ENCODE results near the gene SLC27A5. TPM values are rescaled to one million over a fixed set of nuclear protein-coding genes. Genes with fewer than 3 reads are reported as not detected.
"Not testable (repeated sequence)": the region's sequence is repeated elsewhere in the genome, so short reads cannot be mapped to it uniquely, and the experiment has no call there.

Gene SLC27A5
- total and polyA plus RNA-seq, 4 donors: 9.5 to 25.5 (median 22.9) TPM

DNA sequence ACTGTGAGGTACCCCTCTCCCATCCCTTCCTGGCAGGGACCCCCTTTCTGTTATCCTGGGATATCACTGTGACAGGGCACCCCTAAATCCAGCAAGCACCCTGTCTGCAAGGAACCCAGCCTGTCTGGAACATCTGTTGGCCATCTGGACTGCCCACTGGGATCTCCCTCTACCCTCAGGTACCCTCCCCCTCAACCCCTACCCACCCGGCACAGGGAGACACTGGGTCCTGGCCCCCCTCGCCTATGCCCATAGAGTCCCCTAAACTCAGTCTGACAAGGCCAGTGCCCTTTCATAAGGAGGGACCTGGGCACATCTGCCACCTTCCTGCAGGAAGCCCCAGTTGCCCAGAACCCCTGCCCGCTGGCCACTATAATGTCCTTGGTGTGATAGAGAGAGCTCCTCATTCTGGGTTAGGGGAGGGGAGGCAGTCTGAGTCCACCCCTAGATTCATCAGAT, 2.8 kb upstream of the SLC27A5 start:
- DNase-seq (ENCODE audit: low read depth in 4 of 6, low spot score in 6 of 6): no peak

DNA sequence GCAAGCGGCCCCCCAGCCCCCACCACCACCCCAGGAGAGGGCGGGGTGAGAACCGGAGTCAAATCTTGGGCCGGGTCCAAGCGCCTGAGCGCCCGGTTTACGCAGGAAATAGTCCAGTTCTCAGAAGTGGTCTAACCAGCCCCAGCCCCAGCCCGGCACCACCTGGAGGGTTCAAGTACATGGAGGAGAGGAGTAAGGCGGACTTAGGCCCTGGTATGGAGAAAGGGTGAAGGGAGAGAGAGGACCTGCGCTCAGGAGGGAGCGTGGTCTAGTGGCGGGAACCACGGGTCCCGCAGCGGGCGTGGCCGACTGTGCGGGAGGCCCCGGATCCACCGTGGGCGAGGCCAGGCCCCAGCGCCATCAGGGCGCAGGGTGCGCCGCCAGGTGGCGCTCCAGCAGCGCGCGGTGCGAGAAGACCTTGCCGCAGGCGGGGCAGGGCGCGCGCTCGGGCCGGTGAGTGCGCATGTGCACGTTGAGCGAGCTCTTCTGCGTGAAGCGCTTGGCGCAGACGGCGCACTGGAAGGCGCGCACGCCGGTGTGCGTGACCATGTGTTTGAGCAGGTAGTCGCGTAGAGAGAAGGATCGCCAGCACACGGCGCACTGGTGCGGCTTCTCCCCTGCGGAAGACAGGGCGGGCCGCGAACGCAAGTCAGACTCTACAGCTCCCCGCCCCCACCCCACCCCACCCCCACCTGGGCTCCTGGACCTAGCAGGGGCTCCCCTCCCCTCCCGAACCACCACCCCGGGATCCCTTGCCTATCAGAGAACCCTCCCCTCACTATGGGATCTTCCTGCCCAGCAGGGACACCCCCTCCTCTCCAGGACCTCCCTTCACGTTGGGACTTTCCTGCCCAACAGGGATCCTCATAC, 2.1 kb upstream of the SLC27A5 start:
- Histone ChIP-seq H3K27me3 (ENCODE audit: control insufficient read depth, insufficient read depth, low read length) (no peaks in the 10 kb centered on the region), H3K36me3 (ENCODE audit: control insufficient read depth, insufficient read depth, low read length) (peaks cover 74% of the 10 kb centered on the region), H3K9me3 (ENCODE audit: control insufficient read depth, insufficient read depth, low read length) (no peaks in the 10 kb centered on the region), H3K4me1 (ENCODE audit: control insufficient read depth, insufficient read depth, low read length) (peaks cover 34% of the 10 kb centered on the region), H3K27ac (ENCODE audit: low read depth, low read length) (peak overlapping the region; percentile 57), H3K4me3 (ENCODE audit: low read depth, low read length) (peak overlapping the region; percentile 32)
- 17% methylated on average over 53 of the region's 66 CpGs for WGBS (ENCODE audit: insufficient coverage)
- DNase-seq (ENCODE audit: low read depth in 4 of 6, low spot score in 6 of 6): peak in 4 of 6 donors; percentile 66 to 96 (median 86)

More for the DNA sequence above, 2.8 kb upstream of the SLC27A5 start:
- no peak overlapping the region for H3K27ac ChIP-seq (ENCODE audit: low read depth, low read length)
- peak overlapping the region; percentile 32 for H3K4me3 ChIP-seq (ENCODE audit: low read depth, low read length)
- peaks cover 74% of the 10 kb centered on the region for H3K36me3 ChIP-seq (ENCODE audit: control insufficient read depth, insufficient read depth, low read length)
- no peaks in the 10 kb centered on the region for H3K9me3 ChIP-seq (ENCODE audit: control insufficient read depth, insufficient read depth, low read length)
- H3K27me3 ChIP-seq (ENCODE audit: control insufficient read depth, insufficient read depth, low read length): no peaks in the 10 kb centered on the region
- 85% methylated on average over 3 of the region's 3 CpGs for WGBS (ENCODE audit: insufficient coverage)
- peaks cover 37% of the 10 kb centered on the region for H3K4me1 ChIP-seq (ENCODE audit: control insufficient read depth, insufficient read depth, low read length)

DNA sequence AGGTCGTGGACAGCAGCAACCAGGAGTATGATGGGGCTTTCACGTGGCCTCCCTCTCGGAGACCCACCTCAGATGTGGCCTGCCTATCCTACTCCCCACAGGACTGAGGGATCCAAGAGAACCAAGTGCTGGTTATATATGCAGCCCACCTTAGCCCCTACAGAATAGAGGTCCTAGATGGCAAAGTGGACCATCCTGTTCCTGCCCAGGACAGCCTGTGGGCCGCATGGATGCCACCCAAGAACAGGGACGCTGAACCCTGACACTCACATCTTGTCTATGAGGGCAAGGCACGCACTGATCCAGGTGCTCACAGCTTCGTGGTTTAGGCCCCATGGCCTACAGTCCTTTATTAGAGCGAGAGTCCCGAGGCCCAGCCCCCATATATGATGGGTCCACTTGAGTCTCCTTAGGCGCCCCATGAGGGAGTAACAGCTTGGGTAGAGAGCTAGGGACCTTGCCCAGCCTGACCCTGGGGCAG, 1.5 kb upstream of the SLC27A5 start:
- H3K9me3 ChIP-seq (ENCODE audit: control insufficient read depth, insufficient read depth, low read length): no peaks in the 10 kb centered on the region
- no peak overlapping the region for H3K4me3 ChIP-seq (ENCODE audit: low read depth, low read length)
- 94% methylated on average over 7 of the region's 10 CpGs for WGBS (ENCODE audit: insufficient coverage)
- H3K36me3 ChIP-seq (ENCODE audit: control insufficient read depth, insufficient read depth, low read length): peaks cover 73% of the 10 kb centered on the region
- peaks cover 27% of the 10 kb centered on the region for H3K4me1 ChIP-seq (ENCODE audit: control insufficient read depth, insufficient read depth, low read length)
- DNase-seq (ENCODE audit: low read depth in 4 of 6, low spot score in 6 of 6): no peak
- no peaks in the 10 kb centered on the region for H3K27me3 ChIP-seq (ENCODE audit: control insufficient read depth, insufficient read depth, low read length)
- H3K27ac ChIP-seq (ENCODE audit: low read depth, low read length): peak overlapping the region; percentile 57

DNA sequence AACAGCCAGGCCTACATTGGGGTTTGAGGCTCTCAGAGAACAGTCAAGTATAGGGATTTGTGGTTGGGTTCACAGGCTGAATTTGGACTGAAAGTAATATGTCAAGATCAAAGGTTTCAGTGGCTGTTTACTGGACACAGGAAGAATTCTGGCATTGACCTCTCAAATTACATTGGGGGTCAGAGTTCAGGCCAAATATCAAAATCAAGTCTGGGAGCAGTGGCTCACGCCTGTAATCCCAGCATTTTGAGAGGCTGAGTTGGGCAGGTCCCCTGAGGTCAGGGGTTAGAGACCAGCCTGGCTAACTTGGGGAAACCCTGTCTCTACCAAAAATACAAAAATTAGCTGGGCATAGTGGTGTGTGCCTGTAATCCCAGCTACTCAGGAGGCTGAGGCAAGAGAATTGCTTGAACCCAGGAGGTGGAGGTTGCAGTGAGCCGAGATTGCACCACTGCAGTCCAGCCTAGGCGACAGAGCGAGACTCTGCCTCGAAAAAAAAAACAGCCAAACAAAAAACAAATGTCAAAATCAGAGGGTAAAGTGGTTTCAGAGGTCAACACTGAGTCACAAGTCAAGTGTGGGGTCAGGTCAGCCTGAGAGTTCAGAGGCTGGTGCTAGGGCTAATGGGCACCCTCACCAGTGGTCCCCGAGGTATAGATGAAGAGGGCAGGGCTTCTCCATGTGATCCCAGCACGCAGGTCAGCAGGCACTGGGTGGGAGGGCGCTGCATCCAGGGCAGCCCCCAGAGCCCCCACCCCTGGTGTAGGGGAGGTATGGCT, 1.5 kb downstream of the SLC27A5 start:
- no peak for DNase-seq (ENCODE audit: low read depth in 4 of 6, low spot score in 6 of 6)
- no peaks in the 10 kb centered on the region for H3K27me3 ChIP-seq (ENCODE audit: control insufficient read depth, insufficient read depth, low read length)
- no peak overlapping the region for H3K4me3 ChIP-seq (ENCODE audit: low read depth, low read length)
- H3K36me3 ChIP-seq (ENCODE audit: control insufficient read depth, insufficient read depth, low read length): peaks cover 47% of the 10 kb centered on the region
- H3K4me1 ChIP-seq (ENCODE audit: control insufficient read depth, insufficient read depth, low read length): peaks cover 12% of the 10 kb centered on the region
- H3K9me3 ChIP-seq (ENCODE audit: control insufficient read depth, insufficient read depth, low read length): no peaks in the 10 kb centered on the region
- WGBS (ENCODE audit: insufficient coverage): 84% methylated on average over 7 of the region's 8 CpGs
- H3K27ac ChIP-seq (ENCODE audit: low read depth, low read length): no peak overlapping the region

DNA sequence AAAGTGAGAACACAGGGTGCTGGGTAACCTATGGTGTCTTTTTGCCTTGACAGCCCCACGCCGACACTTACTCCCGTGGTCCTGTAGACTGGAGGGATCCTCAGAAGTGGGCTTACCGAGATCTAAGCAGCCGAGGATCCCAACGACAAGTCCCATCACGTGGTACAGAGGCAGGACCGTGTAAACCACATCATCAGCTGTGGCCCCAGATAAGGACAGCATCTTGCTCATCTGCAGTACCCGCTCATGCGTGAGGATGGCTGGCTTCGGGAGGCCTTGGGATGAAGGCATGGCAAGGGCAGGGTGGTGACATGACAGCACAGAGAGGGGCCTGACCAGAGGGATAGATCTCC, 2.1 kb downstream of the SLC27A5 start:
- Histone ChIP-seq H3K36me3 (ENCODE audit: control insufficient read depth, insufficient read depth, low read length) (peaks cover 42% of the 10 kb centered on the region), H3K27me3 (ENCODE audit: control insufficient read depth, insufficient read depth, low read length) (no peaks in the 10 kb centered on the region), H3K4me3 (ENCODE audit: low read depth, low read length) (no peak overlapping the region), H3K27ac (ENCODE audit: low read depth, low read length) (no peak overlapping the region), H3K4me1 (ENCODE audit: control insufficient read depth, insufficient read depth, low read length) (peaks cover 9% of the 10 kb centered on the region), H3K9me3 (ENCODE audit: control insufficient read depth, insufficient read depth, low read length) (no peaks in the 10 kb centered on the region)
- no peak for DNase-seq (ENCODE audit: low read depth in 4 of 6, low spot score in 6 of 6)
- WGBS (ENCODE audit: insufficient coverage): 88% methylated on average over 11 of the region's 11 CpGs

DNA sequence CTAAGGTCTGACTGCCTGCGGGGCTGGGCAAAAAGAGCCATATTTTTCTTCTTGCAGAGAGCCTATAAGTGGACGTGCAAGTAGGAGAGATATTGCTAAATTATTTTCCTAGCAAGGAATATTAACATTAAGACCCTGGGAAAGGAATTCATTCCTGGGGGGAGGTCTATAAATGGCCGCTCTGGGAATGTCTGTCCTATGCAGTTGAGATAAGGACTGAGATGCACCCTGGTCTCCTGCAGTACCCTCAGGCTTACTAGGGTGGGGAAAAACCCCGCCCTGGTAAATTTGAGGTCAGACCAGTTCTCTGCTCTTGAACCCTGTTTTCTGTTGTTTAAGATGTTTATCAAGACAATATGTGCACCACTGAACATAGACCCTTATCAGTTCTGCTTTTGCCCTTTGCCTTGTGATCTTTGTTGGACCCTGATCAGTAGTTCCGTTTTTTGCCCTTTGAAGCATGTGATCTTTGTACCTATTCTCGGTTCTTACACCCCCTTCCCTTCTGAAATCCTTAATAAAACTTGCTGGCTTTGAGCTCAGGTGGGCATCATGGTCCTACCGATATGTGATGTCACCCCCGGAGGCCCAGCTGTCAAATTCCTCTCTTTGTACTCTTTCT, 4.1 kb downstream of the SLC27A5 start:
- peaks cover 27% of the 10 kb centered on the region for H3K36me3 ChIP-seq (ENCODE audit: control insufficient read depth, insufficient read depth, low read length)
- WGBS (ENCODE audit: insufficient coverage): 78% methylated on average over 4 of the region's 8 CpGs
- not testable (repeated sequence) for H3K27me3 ChIP-seq (ENCODE audit: control insufficient read depth, insufficient read depth, low read length); H3K4me3 ChIP-seq (ENCODE audit: low read depth, low read length); H3K27ac ChIP-seq (ENCODE audit: low read depth, low read length); H3K4me1 ChIP-seq (ENCODE audit: control insufficient read depth, insufficient read depth, low read length); DNase-seq (ENCODE audit: low read depth in 4 of 6, low spot score in 6 of 6); H3K9me3 ChIP-seq (ENCODE audit: control insufficient read depth, insufficient read depth, low read length)

DNA sequence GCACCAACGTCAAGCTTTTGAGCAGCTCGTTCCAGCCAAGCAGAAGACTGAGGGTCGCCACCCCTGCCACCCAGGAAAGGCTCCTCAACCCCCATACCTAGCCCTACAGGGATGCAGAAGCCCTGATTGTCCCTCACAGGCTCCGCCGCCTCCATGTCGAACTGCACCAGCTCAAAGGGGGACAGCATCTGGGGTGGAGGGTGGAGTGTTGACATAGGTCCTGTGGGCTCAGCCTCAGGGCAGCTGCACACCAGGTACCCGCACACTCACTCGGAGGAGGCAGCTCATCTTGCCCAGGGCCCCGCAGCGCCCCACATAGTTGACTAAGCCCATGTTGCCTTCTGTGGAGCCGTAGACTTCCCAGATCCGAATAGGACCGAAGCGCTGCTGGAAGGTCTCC, 11.6 kb downstream of the SLC27A5 start:
- DNase-seq (ENCODE audit: low read depth in 4 of 6, low spot score in 6 of 6): no peak
- Histone ChIP-seq H3K36me3 (ENCODE audit: control insufficient read depth, insufficient read depth, low read length) (no peaks in the 10 kb centered on the region), H3K9me3 (ENCODE audit: control insufficient read depth, insufficient read depth, low read length) (no peaks in the 10 kb centered on the region), H3K27me3 (ENCODE audit: control insufficient read depth, insufficient read depth, low read length) (no peaks in the 10 kb centered on the region), H3K4me3 (ENCODE audit: low read depth, low read length) (no peak overlapping the region), H3K4me1 (ENCODE audit: control insufficient read depth, insufficient read depth, low read length) (peaks cover 25% of the 10 kb centered on the region), H3K27ac (ENCODE audit: low read depth, low read length) (no peak overlapping the region)
- 93% methylated on average over 13 of the region's 14 CpGs for WGBS (ENCODE audit: insufficient coverage)

DNA sequence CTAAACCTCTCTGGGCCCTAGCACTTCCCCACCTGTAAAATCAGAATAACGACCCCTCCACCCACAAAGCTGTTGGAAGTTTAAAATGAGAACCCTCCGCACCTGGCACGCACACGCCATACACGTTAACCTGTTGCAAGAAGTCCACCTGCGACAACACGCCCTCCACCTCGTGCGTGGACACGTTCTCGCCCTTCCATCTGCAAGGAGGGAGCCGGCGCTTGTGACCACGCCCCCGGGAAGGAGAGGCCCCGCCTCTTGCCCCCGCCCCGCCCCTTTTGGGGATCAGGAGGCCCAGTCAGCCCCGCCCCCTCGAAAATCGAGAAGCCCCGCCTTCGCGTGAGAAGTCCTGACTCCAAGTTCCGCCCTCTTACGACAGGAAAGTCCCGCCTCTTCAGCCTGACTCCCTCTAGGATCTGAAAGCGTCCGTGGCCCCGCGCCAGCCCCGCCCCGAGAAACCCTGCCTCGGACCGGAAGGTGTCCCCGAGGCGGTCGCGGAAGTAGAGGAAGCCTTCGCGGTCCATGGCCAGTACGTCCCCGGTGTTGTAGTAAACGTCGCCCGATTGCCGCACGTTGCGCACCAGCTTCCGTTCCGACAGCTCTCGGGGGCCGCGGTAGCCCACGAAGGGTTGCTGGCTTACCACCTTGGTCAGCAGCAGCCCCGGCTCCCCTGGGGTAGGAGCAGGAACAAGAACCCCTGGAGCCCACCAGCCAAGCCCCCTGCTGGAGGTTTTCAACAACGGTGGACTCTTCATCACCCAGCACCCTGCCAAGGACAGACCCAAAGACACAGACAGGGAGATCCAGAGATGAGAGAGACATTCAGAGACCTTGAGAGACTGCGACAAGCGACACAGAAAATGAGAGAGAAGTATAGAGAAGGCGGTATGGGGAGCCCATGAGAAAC, 12.5 kb downstream of the SLC27A5 start:
- H3K27ac ChIP-seq (ENCODE audit: low read depth, low read length): peak overlapping the region; percentile 69
- peaks cover 25% of the 10 kb centered on the region for H3K4me1 ChIP-seq (ENCODE audit: control insufficient read depth, insufficient read depth, low read length)
- H3K4me3 ChIP-seq (ENCODE audit: low read depth, low read length): peak overlapping the region; percentile 57
- no peaks in the 10 kb centered on the region for H3K36me3 ChIP-seq (ENCODE audit: control insufficient read depth, insufficient read depth, low read length)
- H3K9me3 ChIP-seq (ENCODE audit: control insufficient read depth, insufficient read depth, low read length): no peaks in the 10 kb centered on the region
- no peaks in the 10 kb centered on the region for H3K27me3 ChIP-seq (ENCODE audit: control insufficient read depth, insufficient read depth, low read length)
- peak; percentile 80 to 99 (median 96) for DNase-seq (ENCODE audit: low read depth in 4 of 6, low spot score in 6 of 6)
- under 1% methylated on average over 57 of the region's 60 CpGs for WGBS (ENCODE audit: insufficient coverage)
